ENCODE data around the gene BBS9.

Gene BBS9

GRCh38 chr7:33356336-33356735 lies 227.0 kb downstream of the BBS9 start:
- DNase-seq (ENCODE audit: low read depth) = no peak
- H3K4me3 ChIP-seq (ENCODE audit: control insufficient read depth, low read depth, low read length) = no peak overlapping the region
- no peak for TF ChIP-seq CTCF (IDR thresholded peaks at IDR 0.05; ENCODE audit: control insufficient read depth, insufficient read depth, low read depth, low read length, missing control alignments)

DNA sequence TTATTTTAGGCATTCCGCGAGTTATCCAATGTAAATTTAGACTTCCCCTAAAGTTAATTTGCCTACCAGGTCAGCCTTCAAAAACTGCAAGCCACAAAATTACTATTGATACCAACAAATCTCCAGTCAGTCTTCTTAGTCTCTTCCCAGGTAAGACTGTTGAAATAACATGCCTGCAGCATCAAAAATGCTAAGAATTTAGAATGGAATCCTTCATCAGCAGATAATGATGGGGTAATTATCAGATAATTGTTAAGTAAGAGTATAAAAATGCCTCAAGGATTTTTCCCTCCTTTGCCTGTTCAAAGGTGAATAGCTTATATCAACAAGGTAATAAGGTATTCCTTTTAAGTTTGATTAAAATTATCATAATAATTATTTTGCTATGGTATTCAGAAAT lies 228.5 kb downstream of the BBS9 start:
- DNase-seq (ENCODE audit: low read depth) = no peak
- TF ChIP-seq CTCF (IDR thresholded peaks at IDR 0.05; ENCODE audit: control insufficient read depth, insufficient read depth, low read depth, low read length, missing control alignments) = no peak

DNA sequence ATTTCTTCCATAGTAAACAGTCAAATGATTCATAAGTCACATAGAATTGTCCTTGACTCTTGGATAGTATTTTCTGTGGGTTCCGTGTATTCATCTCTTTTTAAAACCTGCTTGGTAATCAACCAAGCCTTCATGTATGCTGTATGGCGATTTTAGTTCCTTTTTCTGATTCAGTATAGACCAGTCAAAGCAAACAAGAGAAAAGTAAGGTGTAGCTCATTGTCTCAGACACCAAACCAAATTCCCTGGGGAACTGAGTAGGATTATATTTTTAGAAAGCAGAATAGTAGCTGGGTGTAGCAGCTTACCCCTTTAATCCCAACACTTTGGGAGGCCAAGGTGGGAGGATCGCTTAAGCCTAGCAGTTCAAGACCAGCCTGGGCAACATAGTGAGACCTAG lies 240.5 kb downstream of the BBS9 start:
- no peak for TF ChIP-seq CTCF (IDR thresholded peaks at IDR 0.05; ENCODE audit: control insufficient read depth, insufficient read depth, low read depth, low read length, missing control alignments)
- no peak overlapping the region for H3K4me3 ChIP-seq (ENCODE audit: control insufficient read depth, low read depth, low read length)
- no peak for DNase-seq (ENCODE audit: low read depth)

More for the DNA sequence above, 228.5 kb downstream of the BBS9 start:
- H3K4me3 ChIP-seq (ENCODE audit: control insufficient read depth, low read depth, low read length) = no peak overlapping the region

GRCh38 chr7:33373195-33373594 lies 243.8 kb downstream of the BBS9 start:
- no peak for TF ChIP-seq CTCF (IDR thresholded peaks at IDR 0.05; ENCODE audit: control insufficient read depth, insufficient read depth, low read depth, low read length, missing control alignments)
- H3K4me3 ChIP-seq (ENCODE audit: control insufficient read depth, low read depth, low read length) = no peak overlapping the region
- no peak for DNase-seq (ENCODE audit: low read depth)

DNA sequence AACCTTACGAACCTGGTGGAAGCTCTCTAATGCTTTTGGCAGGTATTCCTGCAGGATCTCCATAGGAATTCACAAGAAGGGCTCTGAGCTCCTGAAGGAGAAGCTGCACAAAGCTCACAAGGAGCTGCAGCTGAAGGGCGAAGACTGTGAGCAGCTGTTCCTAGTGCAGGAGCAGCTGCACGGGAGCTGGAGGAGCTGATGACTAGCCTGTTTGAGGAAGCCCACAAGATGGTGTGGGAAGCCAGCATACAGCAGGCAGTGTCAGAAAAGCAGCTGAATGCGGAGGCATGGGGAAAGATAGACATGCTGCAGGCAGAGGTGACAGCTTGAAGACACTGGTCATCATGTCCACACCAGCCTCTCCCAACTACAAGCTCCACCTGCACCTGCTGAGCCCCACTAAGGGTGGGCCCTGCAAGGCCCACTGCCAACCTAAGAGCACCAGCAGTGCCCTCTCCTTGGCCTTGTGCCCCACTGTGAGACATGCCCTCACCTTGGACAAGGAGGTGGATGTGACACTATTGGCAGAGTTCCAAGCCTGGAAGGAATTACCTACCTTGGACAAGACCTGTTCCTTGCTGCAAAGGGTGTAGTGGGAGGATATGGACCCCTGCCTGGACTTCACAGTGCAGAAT lies 250.6 kb downstream of the BBS9 start:
- no peak for TF ChIP-seq CTCF (IDR thresholded peaks at IDR 0.05; ENCODE audit: control insufficient read depth, insufficient read depth, low read depth, low read length, missing control alignments)
- DNase-seq (ENCODE audit: low read depth) = no peak

GRCh38 chr7:33388332-33388731 lies 259.0 kb downstream of the BBS9 start:
- no peak overlapping the region for H3K4me3 ChIP-seq (ENCODE audit: control insufficient read depth, low read depth, low read length)
- TF ChIP-seq CTCF (IDR thresholded peaks at IDR 0.05; ENCODE audit: control insufficient read depth, insufficient read depth, low read depth, low read length, missing control alignments) = no peak
- no peak for DNase-seq (ENCODE audit: low read depth)

More for the DNA sequence above, 250.6 kb downstream of the BBS9 start:
- H3K4me3 ChIP-seq (ENCODE audit: control insufficient read depth, low read depth, low read length) = no peak overlapping the region
